HCT116 (cell line): ENCODE results near the gene AACS. TPM values are rescaled to one million over a fixed set of nuclear protein-coding genes. Genes with fewer than 3 reads are reported as not detected.

ENCODE experiments used
- ATAC-seq: fragments of 200-7000 bp; cut with Tn5 transposase; 2 replicates; pipeline ENCODE4 v1.9.1; 2020; ENCODE audit warnings: mild to moderate bottlenecking, moderate library complexity
- BruUV-seq: library from RNA; stranded (reverse); fragments of 400-500 nt; replicated peaks from 2 replicates; lab custom pipeline; 2021; lab: Mats Ljungman, UMichigan
- CTCF ChIA-PET: fragments of 300-600 bp; sonication (Branson Sonifier 250); formaldehyde crosslinking; loops from one replicate; lab custom pipeline; 2021; ENCODE audit warnings: antibody characterized with exemption; lab: Charles Lee
- POLR2A ChIA-PET: fragments of 300-600, 350-600 bp; sonication (Branson Sonifier 250); formaldehyde crosslinking; loops from one replicate; lab custom pipeline; 2021; ENCODE audit warnings: antibody characterized with exemption; lab: Charles Lee
- RAD21 ChIA-PET, 2 experiments: fragments of 300-600 bp; sonication (Branson Sonifier 250); formaldehyde crosslinking; loops; one replicate each; lab custom pipeline; 2023; ENCODE audit warnings: low total read pairs in 2 of 2; ENCODE audit not compliant: uncharacterized antibody in 2 of 2, unreplicated experiment in 2 of 2, low non-redundant PET in 1 of 2; lab: Charles Lee
- DNase-seq: peaks from one replicate; pipeline ENCODE4 v3.0.0-alpha.2; 2010; ENCODE audit warnings: low read depth, low spot score
- H2AFZ ChIP-seq: fragments of 200-600 bp; shearing (Covaris generic), sonication (generic); 2 replicates; pipeline ENCODE4 v1.6.1; 2017; ENCODE audit warnings: low read depth, mixed run types, mixed read lengths, antibody characterized with exemption, low read length; ENCODE audit not compliant: poor library complexity, severe bottlenecking
- H3K27ac ChIP-seq: 2 replicates; pipeline ENCODE4 v1.5.1; 2012; ENCODE audit warnings: low read depth, low read length
- H3K27me3 ChIP-seq: fragments of 200-600 bp; sonication (generic); 2 replicates; pipeline ENCODE4 v1.6.1; 2016; ENCODE audit warnings: mixed run types, low read length, mixed read lengths; ENCODE audit not compliant: insufficient read depth
- H3K36me3 ChIP-seq, 2 experiments: fragments of 200-500 bp in 1 of 2; fragments of 200-600 bp in 1 of 2; sonication (Bioruptor generic) in 1 of 2; sonication (generic) in 1 of 2; 2 replicates each; pipeline versions ENCODE4 v1.5.1 to v1.6.1; 2014 to 2016; ENCODE audit warnings: low read length in 2 of 2, inconsistent platforms in 1 of 2, mixed read lengths in 1 of 2, mixed run types in 1 of 2; ENCODE audit not compliant: insufficient read depth in 2 of 2, control insufficient read depth in 1 of 2
- H3K4me1 ChIP-seq, 2 experiments: fragments of 200-600 bp in 1 of 2; sonication (generic) in 1 of 2; 2 replicates each; pipeline versions ENCODE4 v1.5.1 to v1.6.1; 2012 to 2017; ENCODE audit warnings: low read length in 2 of 2, inconsistent platforms in 1 of 2, mild to moderate bottlenecking in 1 of 2, mixed read lengths in 1 of 2, mixed run types in 1 of 2, moderate library complexity in 1 of 2; ENCODE audit not compliant: insufficient read depth in 2 of 2, control insufficient read depth in 1 of 2
- H3K4me2 ChIP-seq: fragments of 200-600 bp; sonication (generic); 2 replicates; pipeline ENCODE4 v1.6.1; 2017; ENCODE audit warnings: mixed run types, low read length, mixed read lengths
- H3K4me3 ChIP-seq, 2 experiments: fragments of 200-600 bp in 1 of 2; sonication (generic) in 1 of 2; replicated peaks in 1 of 2; 2 replicates each; pipeline ENCODE4 v1.5.1; 2011 to 2016; ENCODE audit warnings: low read length in 2 of 2, control low read depth in 1 of 2, low read depth in 1 of 2, mild to moderate bottlenecking in 1 of 2, mixed read lengths in 1 of 2, mixed run types in 1 of 2
- H3K79me2 ChIP-seq: fragments of 200-600 bp; sonication (generic); 2 replicates; pipeline ENCODE4 v1.6.1; 2017; ENCODE audit warnings: mild to moderate bottlenecking, mixed run types, low read length, moderate library complexity, mixed read lengths; ENCODE audit not compliant: insufficient read depth
- H3K9ac ChIP-seq: fragments of 200-600 bp; sonication (generic); 2 replicates; pipeline ENCODE4 v1.6.1; 2016; ENCODE audit warnings: low read length, mixed read lengths
- H3K9me2 ChIP-seq: fragments of 200-600 bp; sonication (generic), shearing (Covaris generic); 2 replicates; pipeline ENCODE4 v1.6.1; 2017; ENCODE audit warnings: mixed run types, mild to moderate bottlenecking, moderate library complexity; ENCODE audit not compliant: insufficient read depth
- H3K9me3 ChIP-seq, 2 experiments: fragments of 200-500 bp in 1 of 2; fragments of 200-600 bp in 1 of 2; sonication (Bioruptor generic) in 1 of 2; sonication (generic) in 1 of 2; 2 replicates each; pipeline ENCODE4 v1.6.1; 2014 to 2017; ENCODE audit warnings: low read length in 2 of 2, mixed read lengths in 2 of 2, inconsistent platforms in 1 of 2, low read depth in 1 of 2, mild to moderate bottlenecking in 1 of 2, mixed run types in 1 of 2, moderate library complexity in 1 of 2; ENCODE audit not compliant: control insufficient read depth in 1 of 2, insufficient read depth in 1 of 2
- H4K20me1 ChIP-seq: fragments of 200-600 bp; sonication (generic), shearing (Covaris generic); 2 replicates; pipeline ENCODE4 v1.6.1; 2017; ENCODE audit warnings: mixed run types, mild to moderate bottlenecking, moderate library complexity; ENCODE audit not compliant: insufficient read depth
- CEBPB ChIP-seq: IDR thresholded peaks from 2 replicates; pipeline ENCODE4 v1.6.1; 2012; ENCODE audit warnings: low read depth
- EGR1 ChIP-seq: IDR thresholded peaks from 2 replicates; pipeline ENCODE4 v1.6.1; 2012; ENCODE audit warnings: low read depth
- ELF1 ChIP-seq: IDR thresholded peaks from 2 replicates; pipeline ENCODE4 v1.6.1; 2012; ENCODE audit warnings: low read depth, borderline replicate concordance
- EZH2 ChIP-seq: fragments of 200-600 bp; sonication (generic); IDR thresholded peaks from 2 replicates; pipeline ENCODE4 v1.6.1; 2017; ENCODE audit warnings: antibody characterized with exemption, mixed run types
- POLR2A ChIP-seq: IDR thresholded peaks from 2 replicates; pipeline ENCODE4 v1.7.0; 2011; ENCODE audit warnings: borderline replicate concordance; ENCODE audit not compliant: insufficient read depth, insufficient read length; ENCODE audit errors: extremely low read depth
- POLR2AphosphoS5 ChIP-seq: IDR thresholded peaks from 2 replicates; pipeline ENCODE4 v1.6.1; 2011; ENCODE audit warnings: mild to moderate bottlenecking, low read depth, low read length, moderate library complexity
- RAD21 ChIP-seq: IDR thresholded peaks from 2 replicates; pipeline ENCODE4 v1.6.1; 2012; ENCODE audit warnings: low read depth, mild to moderate bottlenecking
- TCF7L2 ChIP-seq: IDR thresholded peaks from 2 replicates; pipeline ENCODE4 v1.7.0; 2011; ENCODE audit warnings: borderline replicate concordance, inconsistent platforms; ENCODE audit not compliant: insufficient read depth, insufficient read length; ENCODE audit errors: extremely low read depth
- YY1 ChIP-seq: IDR thresholded peaks from 2 replicates; pipeline ENCODE4 v1.6.1; 2011; ENCODE audit warnings: low read length, low read depth, moderate library complexity, mild to moderate bottlenecking; ENCODE audit not compliant: insufficient replicate concordance; ENCODE audit errors: extremely low read depth
- ZFX ChIP-seq: fragments of 450-650 bp; IDR thresholded peaks from 2 replicates; pipeline ENCODE4 v1.6.1; 2017
- ZNF274 ChIP-seq: fragments of 200-500 bp; sonication (Bioruptor generic); IDR thresholded peaks from 2 replicates; pipeline ENCODE4 v1.6.1; 2014; ENCODE audit warnings: mild to moderate bottlenecking, low read depth, low read length, inconsistent platforms
- intact Hi-C: fragments of 100-400 bp; cut with micrococcal nuclease; formaldehyde crosslinking; loops from 2 replicates; pipeline ENCODE4 v1.10.0; 2022
- total RNA-seq: library from RNA; stranded (reverse); gene quantifications from one replicate; pipeline ENCODE4 v1.2.1, GENCODE V29; 2021; ENCODE audit not compliant: unreplicated experiment
- TF ChIP-seq, protein P1 (sequence below), 3 experiments: fragments of 200-600 bp in 1 of 3; sonication (generic) in 1 of 3; IDR thresholded peaks in 2 of 3; conservative IDR thresholded peaks in 1 of 3; 2 replicates each; pipeline ENCODE4 v1.5.1; 2012 to 2017; ENCODE audit warnings: low read depth in 2 of 3, low read length in 2 of 3, antibody characterized with exemption in 1 of 3, borderline replicate concordance in 1 of 3, control low read depth in 1 of 3, mild to moderate bottlenecking in 1 of 3, mixed read lengths in 1 of 3, mixed run types in 1 of 3, moderate library complexity in 1 of 3; ENCODE audit not compliant: insufficient read depth in 1 of 3
- TF ChIP-seq, protein P2 (sequence below): IDR thresholded peaks from 2 replicates; pipeline ENCODE4 v1.6.1; 2011; ENCODE audit warnings: mild to moderate bottlenecking, low read length, moderate library complexity; ENCODE audit not compliant: insufficient replicate concordance; ENCODE audit errors: extremely low read depth
- TF ChIP-seq, protein P3 (sequence below): IDR thresholded peaks from 2 replicates; pipeline ENCODE4 v1.6.1; 2012; ENCODE audit warnings: low read depth
- TF ChIP-seq, protein P4 (sequence below): IDR thresholded peaks from 2 replicates; pipeline ENCODE4 v1.6.1; 2012
- TF ChIP-seq, protein P5 (sequence below): IDR thresholded peaks from 2 replicates; pipeline ENCODE4 v1.6.1; 2012

The AACS gene
- total RNA-seq, 1 experiment from 2014 or later, result 16.0 TPM

DNA sequence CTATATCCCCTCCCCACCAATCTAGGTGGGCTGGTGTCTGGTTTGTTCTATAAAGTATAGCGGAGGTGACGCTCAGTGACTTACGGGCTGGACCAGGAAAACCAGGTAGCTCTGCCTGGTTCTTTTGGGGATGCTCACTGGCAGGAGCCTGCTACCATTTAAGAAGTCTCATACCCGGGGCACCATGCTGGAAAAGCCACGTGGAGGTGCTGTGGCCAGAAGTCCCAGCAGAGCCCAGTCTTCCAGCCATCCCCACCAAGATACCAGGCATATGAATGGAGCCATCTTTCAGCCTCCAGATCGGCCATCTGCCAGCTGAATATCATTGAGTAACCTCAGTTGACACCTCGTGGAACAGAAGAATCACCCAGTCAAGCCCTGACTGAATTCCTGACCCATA, 87.2 kb downstream of the AACS start (continued):
- no peak for TF ChIP-seq YY1

- Histone ChIP-seq H3K79me2 (no peaks in the 10 kb centered on the region), H4K20me1 (no peaks in the 10 kb centered on the region), H3K36me3 (no peaks in the 10 kb centered on the region), H3K4me2 (no peak overlapping the region), H3K4me1 (no peaks in the 10 kb centered on the region), H3K9ac (no peak overlapping the region), H3K9me3 (no peaks in the 10 kb centered on the region), H3K9me2 (no peaks in the 10 kb centered on the region), H3K27me3 (no peaks in the 10 kb centered on the region), H3K27ac (no peak overlapping the region), H2AFZ (no peak overlapping the region), H3K4me3 (no peak overlapping the region)
- RAD21 ChIA-PET, result no interaction called here
- intact Hi-C loops, result no loop called here
- TF ChIP-seq ELF1, result no peak
- TF ChIP-seq POLR2A, result no peak
- TF ChIP-seq ZNF274, result no peak
- TF ChIP-seq EZH2, result no peak
- TF ChIP-seq YY1, result no peak
- TF ChIP-seq RAD21, result no peak
- TF ChIP-seq, protein P1, sequence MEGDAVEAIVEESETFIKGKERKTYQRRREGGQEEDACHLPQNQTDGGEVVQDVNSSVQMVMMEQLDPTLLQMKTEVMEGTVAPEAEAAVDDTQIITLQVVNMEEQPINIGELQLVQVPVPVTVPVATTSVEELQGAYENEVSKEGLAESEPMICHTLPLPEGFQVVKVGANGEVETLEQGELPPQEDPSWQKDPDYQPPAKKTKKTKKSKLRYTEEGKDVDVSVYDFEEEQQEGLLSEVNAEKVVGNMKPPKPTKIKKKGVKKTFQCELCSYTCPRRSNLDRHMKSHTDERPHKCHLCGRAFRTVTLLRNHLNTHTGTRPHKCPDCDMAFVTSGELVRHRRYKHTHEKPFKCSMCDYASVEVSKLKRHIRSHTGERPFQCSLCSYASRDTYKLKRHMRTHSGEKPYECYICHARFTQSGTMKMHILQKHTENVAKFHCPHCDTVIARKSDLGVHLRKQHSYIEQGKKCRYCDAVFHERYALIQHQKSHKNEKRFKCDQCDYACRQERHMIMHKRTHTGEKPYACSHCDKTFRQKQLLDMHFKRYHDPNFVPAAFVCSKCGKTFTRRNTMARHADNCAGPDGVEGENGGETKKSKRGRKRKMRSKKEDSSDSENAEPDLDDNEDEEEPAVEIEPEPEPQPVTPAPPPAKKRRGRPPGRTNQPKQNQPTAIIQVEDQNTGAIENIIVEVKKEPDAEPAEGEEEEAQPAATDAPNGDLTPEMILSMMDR (IDR thresholded peaks at IDR 0.05 in 2 of 3, conservative IDR thresholded peaks at IDR 0.05 in 1 of 3; ENCODE audit: borderline replicate concordance in 1 of 3, insufficient read depth in 1 of 3, low read depth in 2 of 3, low read length in 2 of 3), result no peak
- TF ChIP-seq, protein P2, sequence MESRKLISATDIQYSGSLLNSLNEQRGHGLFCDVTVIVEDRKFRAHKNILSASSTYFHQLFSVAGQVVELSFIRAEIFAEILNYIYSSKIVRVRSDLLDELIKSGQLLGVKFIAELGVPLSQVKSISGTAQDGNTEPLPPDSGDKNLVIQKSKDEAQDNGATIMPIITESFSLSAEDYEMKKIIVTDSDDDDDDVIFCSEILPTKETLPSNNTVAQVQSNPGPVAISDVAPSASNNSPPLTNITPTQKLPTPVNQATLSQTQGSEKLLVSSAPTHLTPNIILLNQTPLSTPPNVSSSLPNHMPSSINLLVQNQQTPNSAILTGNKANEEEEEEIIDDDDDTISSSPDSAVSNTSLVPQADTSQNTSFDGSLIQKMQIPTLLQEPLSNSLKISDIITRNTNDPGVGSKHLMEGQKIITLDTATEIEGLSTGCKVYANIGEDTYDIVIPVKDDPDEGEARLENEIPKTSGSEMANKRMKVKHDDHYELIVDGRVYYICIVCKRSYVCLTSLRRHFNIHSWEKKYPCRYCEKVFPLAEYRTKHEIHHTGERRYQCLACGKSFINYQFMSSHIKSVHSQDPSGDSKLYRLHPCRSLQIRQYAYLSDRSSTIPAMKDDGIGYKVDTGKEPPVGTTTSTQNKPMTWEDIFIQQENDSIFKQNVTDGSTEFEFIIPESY, result no peak
- TF ChIP-seq, protein P3, sequence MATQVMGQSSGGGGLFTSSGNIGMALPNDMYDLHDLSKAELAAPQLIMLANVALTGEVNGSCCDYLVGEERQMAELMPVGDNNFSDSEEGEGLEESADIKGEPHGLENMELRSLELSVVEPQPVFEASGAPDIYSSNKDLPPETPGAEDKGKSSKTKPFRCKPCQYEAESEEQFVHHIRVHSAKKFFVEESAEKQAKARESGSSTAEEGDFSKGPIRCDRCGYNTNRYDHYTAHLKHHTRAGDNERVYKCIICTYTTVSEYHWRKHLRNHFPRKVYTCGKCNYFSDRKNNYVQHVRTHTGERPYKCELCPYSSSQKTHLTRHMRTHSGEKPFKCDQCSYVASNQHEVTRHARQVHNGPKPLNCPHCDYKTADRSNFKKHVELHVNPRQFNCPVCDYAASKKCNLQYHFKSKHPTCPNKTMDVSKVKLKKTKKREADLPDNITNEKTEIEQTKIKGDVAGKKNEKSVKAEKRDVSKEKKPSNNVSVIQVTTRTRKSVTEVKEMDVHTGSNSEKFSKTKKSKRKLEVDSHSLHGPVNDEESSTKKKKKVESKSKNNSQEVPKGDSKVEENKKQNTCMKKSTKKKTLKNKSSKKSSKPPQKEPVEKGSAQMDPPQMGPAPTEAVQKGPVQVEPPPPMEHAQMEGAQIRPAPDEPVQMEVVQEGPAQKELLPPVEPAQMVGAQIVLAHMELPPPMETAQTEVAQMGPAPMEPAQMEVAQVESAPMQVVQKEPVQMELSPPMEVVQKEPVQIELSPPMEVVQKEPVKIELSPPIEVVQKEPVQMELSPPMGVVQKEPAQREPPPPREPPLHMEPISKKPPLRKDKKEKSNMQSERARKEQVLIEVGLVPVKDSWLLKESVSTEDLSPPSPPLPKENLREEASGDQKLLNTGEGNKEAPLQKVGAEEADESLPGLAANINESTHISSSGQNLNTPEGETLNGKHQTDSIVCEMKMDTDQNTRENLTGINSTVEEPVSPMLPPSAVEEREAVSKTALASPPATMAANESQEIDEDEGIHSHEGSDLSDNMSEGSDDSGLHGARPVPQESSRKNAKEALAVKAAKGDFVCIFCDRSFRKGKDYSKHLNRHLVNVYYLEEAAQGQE, result no peak
- TF ChIP-seq POLR2AphosphoS5, result no peak
- no peak for TF ChIP-seq ZFX
- no peak for TF ChIP-seq EGR1
- TF ChIP-seq, protein P4, sequence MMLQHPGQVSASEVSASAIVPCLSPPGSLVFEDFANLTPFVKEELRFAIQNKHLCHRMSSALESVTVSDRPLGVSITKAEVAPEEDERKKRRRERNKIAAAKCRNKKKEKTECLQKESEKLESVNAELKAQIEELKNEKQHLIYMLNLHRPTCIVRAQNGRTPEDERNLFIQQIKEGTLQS, result no peak
- TF ChIP-seq, protein P5, sequence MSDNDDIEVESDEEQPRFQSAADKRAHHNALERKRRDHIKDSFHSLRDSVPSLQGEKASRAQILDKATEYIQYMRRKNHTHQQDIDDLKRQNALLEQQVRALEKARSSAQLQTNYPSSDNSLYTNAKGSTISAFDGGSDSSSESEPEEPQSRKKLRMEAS, result no peak
- TF ChIP-seq TCF7L2, result no peak
- no peak for TF ChIP-seq CEBPB
- POLR2A ChIA-PET, result no interaction called here
- ATAC-seq (no peak), DNase-seq (no peak)
- CTCF ChIA-PET, result no interaction called here
- no TSS peak for BruUV-seq
Measured at GRCh38 chr12:125155366-125155765, 90.1 kb downstream of the AACS start.
